NCI-H2171 (cell line): ENCODE data around the gene GMEB2.
"Not testable (repeated sequence)": the region's sequence is repeated elsewhere in the genome, so short reads cannot be mapped to it uniquely, and the experiment has no call there.

ENCODE experiments used
- DNase-seq: peaks from one replicate; lab custom pipeline; 2025; lab: John Stamatoyannopoulos, UW

GMEB2 gene

DNA sequence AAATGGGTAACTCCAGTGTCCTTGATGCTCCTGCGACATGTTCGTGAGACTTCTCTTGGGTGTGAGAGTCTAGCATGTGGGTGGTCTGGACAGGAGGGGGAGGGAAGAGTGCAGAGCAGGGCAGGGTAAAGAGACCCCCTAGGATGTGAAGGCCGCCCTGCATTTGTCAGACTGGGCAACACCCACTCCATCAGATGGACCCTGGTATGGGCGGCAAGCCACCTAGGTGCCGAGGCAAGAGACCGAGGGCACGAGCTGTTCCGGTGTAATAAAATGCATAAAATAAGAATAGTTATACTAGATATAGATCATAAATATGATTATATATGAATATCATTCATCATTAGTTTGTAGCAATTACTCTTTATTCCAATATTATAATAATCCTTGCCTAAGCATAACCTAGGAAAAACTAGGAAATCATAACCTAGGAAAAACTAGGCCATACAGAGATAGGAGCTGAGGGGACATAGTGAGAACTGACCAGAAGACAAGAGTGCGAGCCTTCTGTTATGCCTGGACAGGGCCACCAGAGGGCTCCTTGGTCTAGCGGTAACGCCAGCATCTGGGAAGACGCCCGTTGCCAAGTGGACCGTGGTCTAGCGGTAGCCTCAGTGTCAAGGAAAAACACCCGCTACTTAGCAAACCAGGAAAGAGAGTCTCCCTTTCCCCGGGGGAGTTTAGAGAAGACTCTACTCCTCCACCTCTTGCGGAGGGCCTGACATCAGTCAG, 12.9 kb downstream of the GMEB2 start:
- DNase-seq, result not testable (repeated sequence)

- DNase-seq, result no peak
These were observed 14.5 kb downstream of the GMEB2 start for GRCh38 chr20:63612276-63612931.

DNA sequence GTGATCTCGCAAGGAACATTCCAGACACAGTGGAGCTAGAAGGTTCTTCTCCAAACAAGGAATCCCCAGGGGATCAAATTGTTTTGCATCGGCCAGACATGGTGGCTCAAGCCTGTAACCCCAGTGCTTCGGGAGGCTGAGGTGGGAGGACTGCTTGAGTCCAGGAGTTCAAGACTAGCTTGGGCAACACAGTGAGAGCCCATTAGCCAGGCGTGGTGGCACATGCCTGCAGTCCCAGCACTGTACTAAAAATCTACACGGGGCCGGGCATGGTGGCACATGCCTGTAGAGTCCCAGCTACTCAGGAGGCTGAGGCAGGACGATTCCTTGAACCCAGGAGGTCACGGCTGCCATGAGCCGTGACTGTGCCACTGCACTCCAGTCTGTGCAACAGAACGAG, 15.3 kb downstream of the GMEB2 start:
- no peak for DNase-seq

GRCh38 chr20:63610581-63611435, 16.1 kb downstream of the GMEB2 start:
- DNase-seq, result no peak

DNA sequence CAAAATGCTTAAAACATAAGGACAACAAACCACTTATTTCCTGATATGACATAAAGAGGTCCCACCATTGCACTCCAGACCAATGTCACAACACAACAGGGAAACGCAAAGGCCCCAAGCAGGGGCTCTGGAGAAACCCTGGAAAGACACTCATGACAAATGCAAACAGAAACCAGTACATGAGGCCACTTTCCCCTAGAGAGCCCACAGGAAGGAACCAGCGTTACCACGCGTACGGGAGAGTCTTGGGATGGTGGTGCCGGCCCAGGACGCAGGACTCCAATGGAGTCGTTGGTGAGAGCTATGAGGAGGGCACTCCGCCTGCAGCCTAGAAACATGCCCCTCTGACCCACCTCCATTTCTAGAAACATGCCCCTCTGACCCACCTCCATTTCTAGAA, 20.2 kb downstream of the GMEB2 start:
- DNase-seq, result no peak

- DNase-seq, result no peak
These were observed 24.6 kb downstream of the GMEB2 start for GRCh38 chr20:63602321-63602720.

DNA sequence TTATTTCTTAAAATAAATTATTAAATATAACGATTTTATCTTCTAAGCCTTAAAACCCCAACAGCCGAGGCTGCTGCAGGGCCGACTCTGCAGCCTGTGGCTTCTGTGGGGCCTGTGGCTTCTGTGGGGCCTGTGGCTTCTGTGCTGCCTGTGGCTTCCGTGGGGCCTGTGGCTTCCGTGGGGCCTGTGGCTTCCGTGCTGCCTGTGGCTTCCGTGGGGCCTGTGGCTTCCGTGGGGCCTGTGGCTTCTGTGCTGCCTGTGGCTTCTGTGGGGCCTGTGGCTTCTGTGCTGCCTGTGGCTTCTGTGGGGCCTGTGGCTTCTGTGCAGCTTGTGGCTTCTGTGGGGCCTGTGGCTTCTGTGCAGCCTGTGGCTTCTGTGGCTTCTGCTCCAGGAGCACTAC, 25.2 kb downstream of the GMEB2 start:
- not testable (repeated sequence) for DNase-seq

- DNase-seq, result no peak
These were observed 27.4 kb downstream of the GMEB2 start for GRCh38 chr20:63599396-63600050.

DNA sequence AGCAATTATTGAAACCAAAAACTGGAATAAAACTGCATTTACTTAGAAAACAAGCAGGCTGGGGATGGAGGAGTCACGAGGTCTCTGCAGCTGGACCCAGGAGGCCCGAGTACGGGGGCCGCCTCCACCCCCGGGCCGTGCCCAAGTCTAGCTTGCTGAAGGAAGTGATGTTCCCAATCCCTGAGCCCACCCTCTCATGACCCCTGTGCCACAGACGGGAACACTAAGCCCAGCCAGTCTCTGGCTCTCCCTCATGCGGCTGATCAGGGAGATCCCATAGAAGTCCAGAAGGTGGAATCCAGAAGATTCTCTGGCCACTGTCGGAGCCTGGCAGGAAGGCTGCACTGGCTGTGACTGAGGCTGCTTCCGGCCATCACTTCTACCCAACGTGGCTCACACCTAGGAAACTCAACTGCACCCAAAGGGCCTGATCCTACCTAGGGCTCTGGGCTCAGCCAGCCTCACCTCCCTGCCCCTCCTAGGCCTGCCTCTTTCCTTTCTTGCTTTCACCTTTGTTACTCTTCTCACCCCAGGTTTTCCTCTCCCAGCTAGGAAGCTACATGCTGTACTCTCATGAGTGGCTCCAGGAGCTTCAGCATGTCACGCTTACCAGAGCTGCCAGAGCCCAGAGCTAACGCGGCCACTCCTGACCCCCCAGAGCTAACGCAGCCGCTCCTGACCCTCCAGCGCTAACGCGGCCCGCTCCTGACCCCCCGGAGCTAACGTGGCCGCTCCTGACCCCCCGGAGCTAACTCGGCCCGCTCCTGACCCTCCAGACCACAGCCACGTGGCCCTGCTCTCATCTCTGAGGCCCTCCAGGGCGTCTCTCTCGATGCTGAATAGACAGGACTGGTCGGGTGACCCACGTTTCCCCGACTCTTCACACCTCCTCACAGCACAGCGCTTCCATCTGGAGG, 28.2 kb downstream of the GMEB2 start:
- no peak for DNase-seq

DNA sequence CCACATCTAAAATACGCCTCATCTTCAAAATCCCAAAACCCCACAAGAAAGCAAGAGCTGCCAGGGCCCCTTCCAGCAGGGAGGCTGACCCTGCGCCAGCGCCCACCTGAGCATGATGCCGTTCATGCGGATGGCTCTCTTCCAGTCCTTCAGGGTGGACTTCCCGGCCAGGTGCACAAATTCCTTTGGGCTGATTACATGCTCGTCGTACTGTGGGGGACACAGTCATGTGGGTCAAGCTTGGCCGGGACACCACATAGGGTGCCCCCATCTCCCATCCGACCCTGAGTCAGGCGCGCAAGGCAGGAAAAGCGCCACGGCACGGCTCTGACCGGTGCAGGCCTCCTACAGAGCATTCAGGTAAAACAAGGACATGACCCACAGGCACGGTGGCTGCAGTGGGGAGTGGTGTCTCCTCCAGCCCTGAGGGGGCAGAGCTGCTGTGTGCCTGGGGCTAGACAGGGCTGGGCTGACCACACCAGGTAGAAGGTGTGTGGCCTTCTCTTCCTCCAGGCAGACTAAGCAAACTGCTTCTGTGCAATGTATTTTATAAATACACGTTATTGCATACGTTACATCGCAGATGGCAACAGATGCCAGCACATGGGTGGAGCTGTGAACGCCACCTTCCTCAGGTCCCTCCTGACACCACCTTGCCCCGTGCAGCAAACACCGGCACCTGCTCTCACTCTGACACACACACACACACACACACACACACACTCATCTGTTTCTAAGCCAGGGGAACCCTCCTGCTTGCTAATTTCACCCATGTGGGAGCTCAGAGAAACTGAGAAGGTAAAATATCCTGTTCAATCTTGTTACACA, 29.0 kb downstream of the GMEB2 start:
- peak; percentile 81 for DNase-seq

- no peak for DNase-seq
These were observed 30.5 kb downstream of the GMEB2 start for GRCh38 chr20:63596423-63596822.

GRCh38 chr20:63595416-63596127, 31.3 kb downstream of the GMEB2 start:
- DNase-seq, result no peak

DNA sequence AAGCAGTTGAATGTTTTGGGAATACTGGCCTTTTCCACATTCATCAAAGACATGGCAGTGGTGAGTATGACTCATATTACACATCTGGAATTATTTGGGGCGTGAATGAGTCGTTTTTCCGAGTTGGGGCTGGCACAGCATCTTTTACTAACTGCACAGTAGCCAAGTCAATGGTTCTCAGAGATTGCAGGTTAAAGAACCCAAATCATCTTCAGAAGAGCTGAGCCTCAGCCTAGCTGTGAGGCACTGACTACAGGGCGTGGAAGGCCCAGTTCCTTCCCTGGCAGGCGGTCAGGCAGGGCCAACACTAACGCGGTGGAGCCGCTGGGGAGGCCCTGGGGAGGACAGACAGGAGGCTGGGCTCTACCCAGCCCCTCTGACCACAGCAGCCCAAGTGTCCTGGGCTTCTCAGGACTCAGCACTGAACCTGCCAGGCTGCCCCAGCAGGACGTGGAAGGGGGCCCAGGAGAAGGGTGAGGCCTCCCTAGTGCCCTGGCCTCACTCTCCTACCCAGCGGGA, 32.8 kb downstream of the GMEB2 start:
- no peak for DNase-seq

DNA sequence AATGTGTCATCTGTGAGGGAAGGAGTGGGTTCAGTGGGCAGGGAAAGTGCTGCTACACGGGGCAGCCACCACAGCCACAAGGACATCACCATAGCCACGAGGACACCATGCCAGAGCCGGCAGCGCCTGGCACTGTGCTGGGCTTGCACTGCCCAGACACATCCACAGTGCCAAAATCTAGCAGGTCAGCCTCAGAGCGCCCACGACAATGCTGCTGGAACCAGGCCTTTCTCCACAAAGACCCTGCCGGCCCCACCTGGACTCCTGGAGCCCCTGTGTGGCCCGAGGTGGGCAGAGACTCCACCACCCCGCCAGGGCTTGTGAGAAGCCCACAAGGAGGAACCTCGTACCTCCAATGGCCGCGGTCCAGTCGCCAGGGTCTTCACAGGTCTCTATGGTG, 34.2 kb downstream of the GMEB2 start:
- DNase-seq, result no peak

- no peak for DNase-seq
These were observed 35.0 kb downstream of the GMEB2 start for GRCh38 chr20:63591786-63592355.

DNA sequence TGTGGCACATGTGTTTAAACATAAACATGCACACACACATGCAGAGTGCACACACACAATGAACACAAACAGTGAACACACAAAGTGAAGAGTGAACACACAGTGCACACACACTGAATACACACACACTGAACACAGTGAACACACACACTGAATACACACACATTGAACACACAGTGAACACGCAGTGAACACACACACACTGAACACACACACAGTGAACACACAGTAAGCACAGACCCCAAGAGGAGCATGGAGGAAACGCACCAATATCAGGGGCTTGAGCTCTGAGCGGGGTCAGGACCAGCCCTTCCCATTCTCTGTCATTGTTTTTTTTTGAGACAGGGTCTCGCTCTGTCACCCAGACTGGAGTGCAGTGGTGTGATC, 35.8 kb downstream of the GMEB2 start:
- no peak for DNase-seq

GRCh38 chr20:63590218-63591146, 36.4 kb downstream of the GMEB2 start:
- DNase-seq, result no peak
